HepG2 (cell line): ENCODE data around the gene MLC1.

Source experiments
- CBX5 ChIP-seq: sonication (generic); formaldehyde crosslinking; IDR thresholded peaks from 2 replicates; pipeline ENCODE4 v1.4.0; 2020; ENCODE audit warnings: missing genetic modification reagents, borderline replicate concordance
- EZH2 ChIP-seq: conservative IDR thresholded peaks from 2 replicates; pipeline ENCODE4 v1.6.1; 2012; ENCODE audit warnings: mild to moderate bottlenecking, low read depth, low read length, moderate library complexity
- FOXA1 ChIP-seq, 2 experiments: fragments of 450-650 bp in 1 of 2; sonication (generic) in 1 of 2; formaldehyde crosslinking in 1 of 2; IDR thresholded peaks; 2 replicates each; pipeline versions ENCODE4 v1.4.0 to v1.6.1; 2016 to 2020; ENCODE audit warnings: missing genetic modification reagents in 1 of 2
- FOXP1 ChIP-seq, 2 experiments: fragments of 450-650 bp in 1 of 2; IDR thresholded peaks; 2 replicates each; pipeline ENCODE4 v1.6.1; 2017 to 2018; ENCODE audit warnings: antibody characterized with exemption in 1 of 2
- MXI1 ChIP-seq: IDR thresholded peaks from 3 replicates; pipeline ENCODE4 v1.6.1; 2012; ENCODE audit warnings: low read depth, low read length, inconsistent platforms, borderline replicate concordance
- POLR2A ChIP-seq, 2 experiments: IDR thresholded peaks; 2 replicates each; pipeline ENCODE4 v1.6.1; 2011; ENCODE audit warnings: low read depth in 2 of 2, low read length in 2 of 2, mild to moderate bottlenecking in 1 of 2, moderate library complexity in 1 of 2; ENCODE audit not compliant: insufficient read depth in 1 of 2
- SIN3A ChIP-seq: IDR thresholded peaks from 2 replicates; pipeline ENCODE4 v1.6.1; 2011; ENCODE audit warnings: low read depth, mild to moderate bottlenecking, control low read depth, low read length, borderline replicate concordance
- SRSF4 ChIP-seq: fragments of 200-400 bp; formaldehyde crosslinking; IDR thresholded peaks from one replicate; pipeline ENCODE4 v1.6.1; 2018; ENCODE audit warnings: mild to moderate bottlenecking, low read depth, low read length, moderate library complexity; ENCODE audit not compliant: poor library complexity, severe bottlenecking
- TF ChIP-seq, protein P1 (sequence below): sonication (generic); formaldehyde crosslinking; IDR thresholded peaks from 2 replicates; pipeline ENCODE4 v1.4.0; 2020; ENCODE audit warnings: mild to moderate bottlenecking, missing genetic modification reagents
- TF ChIP-seq, protein P2 (sequence below): sonication (generic); formaldehyde crosslinking; IDR thresholded peaks from 2 replicates; pipeline ENCODE4 v1.5.0; 2020; ENCODE audit warnings: mild to moderate bottlenecking, missing genetic modification reagents, moderate library complexity
- TF ChIP-seq, protein P3 (sequence below): sonication (generic); formaldehyde crosslinking; IDR thresholded peaks from 2 replicates; pipeline ENCODE4 v1.4.0; 2020; ENCODE audit warnings: missing genetic modification reagents, borderline replicate concordance
- TF ChIP-seq, protein P4 (sequence below), 2 experiments: IDR thresholded peaks; 2 replicates each; pipeline ENCODE4 v1.6.1; 2011 to 2012; ENCODE audit warnings: low read length in 2 of 2, borderline replicate concordance in 1 of 2, low read depth in 1 of 2, mild to moderate bottlenecking in 1 of 2, moderate library complexity in 1 of 2

DNA sequence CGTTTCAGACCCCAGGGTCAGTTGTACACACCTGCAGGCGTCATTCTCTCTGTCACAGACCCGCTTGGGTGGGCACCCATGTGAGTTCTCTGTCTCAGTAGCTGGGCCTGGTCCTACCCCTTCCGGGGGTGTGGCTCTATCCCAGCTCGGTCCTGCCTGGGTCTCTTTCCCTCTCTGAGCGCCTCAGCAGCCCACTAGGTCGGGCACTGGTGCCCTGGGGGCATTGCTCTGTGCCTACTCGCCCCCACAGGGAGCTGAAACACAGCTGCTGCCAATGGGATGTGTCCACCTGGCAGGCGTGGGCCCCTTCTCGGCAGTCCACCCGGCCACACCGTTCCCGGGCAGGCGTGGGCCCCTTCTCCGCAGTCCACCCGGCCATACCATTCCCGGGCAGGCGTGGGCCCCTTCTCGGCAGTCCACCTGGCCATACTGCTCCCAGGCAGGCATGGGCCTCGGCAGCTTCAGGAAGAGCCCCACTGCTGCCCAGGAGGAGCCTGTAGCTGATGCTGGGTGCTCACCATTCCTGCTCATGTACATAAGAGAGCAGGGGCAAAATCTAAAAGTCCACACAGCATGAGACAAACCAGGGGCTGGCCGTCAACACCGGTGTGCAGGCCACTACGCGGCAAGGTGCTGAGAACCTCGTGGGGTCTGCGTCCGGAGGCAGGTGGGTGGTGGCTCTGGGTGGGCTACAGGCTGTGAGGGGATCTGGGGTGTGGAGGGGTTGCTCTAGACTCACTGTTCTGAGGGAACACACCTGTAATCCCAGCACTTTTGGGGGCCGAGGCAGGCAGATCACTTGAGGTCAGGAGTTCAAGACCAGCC, 12.3 kb downstream of the MLC1 start:
- no peak for TF ChIP-seq SIN3A
- TF ChIP-seq, protein P1, sequence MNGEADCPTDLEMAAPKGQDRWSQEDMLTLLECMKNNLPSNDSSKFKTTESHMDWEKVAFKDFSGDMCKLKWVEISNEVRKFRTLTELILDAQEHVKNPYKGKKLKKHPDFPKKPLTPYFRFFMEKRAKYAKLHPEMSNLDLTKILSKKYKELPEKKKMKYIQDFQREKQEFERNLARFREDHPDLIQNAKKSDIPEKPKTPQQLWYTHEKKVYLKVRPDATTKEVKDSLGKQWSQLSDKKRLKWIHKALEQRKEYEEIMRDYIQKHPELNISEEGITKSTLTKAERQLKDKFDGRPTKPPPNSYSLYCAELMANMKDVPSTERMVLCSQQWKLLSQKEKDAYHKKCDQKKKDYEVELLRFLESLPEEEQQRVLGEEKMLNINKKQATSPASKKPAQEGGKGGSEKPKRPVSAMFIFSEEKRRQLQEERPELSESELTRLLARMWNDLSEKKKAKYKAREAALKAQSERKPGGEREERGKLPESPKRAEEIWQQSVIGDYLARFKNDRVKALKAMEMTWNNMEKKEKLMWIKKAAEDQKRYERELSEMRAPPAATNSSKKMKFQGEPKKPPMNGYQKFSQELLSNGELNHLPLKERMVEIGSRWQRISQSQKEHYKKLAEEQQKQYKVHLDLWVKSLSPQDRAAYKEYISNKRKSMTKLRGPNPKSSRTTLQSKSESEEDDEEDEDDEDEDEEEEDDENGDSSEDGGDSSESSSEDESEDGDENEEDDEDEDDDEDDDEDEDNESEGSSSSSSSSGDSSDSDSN (CRISPR knock-in tag) = no peak
- no peak for TF ChIP-seq CBX5 (CRISPR knock-in tag)
- TF ChIP-seq, protein P2, sequence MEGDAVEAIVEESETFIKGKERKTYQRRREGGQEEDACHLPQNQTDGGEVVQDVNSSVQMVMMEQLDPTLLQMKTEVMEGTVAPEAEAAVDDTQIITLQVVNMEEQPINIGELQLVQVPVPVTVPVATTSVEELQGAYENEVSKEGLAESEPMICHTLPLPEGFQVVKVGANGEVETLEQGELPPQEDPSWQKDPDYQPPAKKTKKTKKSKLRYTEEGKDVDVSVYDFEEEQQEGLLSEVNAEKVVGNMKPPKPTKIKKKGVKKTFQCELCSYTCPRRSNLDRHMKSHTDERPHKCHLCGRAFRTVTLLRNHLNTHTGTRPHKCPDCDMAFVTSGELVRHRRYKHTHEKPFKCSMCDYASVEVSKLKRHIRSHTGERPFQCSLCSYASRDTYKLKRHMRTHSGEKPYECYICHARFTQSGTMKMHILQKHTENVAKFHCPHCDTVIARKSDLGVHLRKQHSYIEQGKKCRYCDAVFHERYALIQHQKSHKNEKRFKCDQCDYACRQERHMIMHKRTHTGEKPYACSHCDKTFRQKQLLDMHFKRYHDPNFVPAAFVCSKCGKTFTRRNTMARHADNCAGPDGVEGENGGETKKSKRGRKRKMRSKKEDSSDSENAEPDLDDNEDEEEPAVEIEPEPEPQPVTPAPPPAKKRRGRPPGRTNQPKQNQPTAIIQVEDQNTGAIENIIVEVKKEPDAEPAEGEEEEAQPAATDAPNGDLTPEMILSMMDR = no peak
- no peak for TF ChIP-seq FOXP1 (IDR thresholded peaks at IDR 0.05)
- TF ChIP-seq FOXP1 (CRISPR knock-in tag; IDR thresholded peaks at IDR 0.05) = no peak
- no peak for TF ChIP-seq POLR2A (IDR thresholded peaks at IDR 0.05; ENCODE audit: insufficient read depth in 1 of 2, low read depth in 2 of 2, low read length in 2 of 2)
- no peak for TF ChIP-seq MXI1
- TF ChIP-seq, protein P3, sequence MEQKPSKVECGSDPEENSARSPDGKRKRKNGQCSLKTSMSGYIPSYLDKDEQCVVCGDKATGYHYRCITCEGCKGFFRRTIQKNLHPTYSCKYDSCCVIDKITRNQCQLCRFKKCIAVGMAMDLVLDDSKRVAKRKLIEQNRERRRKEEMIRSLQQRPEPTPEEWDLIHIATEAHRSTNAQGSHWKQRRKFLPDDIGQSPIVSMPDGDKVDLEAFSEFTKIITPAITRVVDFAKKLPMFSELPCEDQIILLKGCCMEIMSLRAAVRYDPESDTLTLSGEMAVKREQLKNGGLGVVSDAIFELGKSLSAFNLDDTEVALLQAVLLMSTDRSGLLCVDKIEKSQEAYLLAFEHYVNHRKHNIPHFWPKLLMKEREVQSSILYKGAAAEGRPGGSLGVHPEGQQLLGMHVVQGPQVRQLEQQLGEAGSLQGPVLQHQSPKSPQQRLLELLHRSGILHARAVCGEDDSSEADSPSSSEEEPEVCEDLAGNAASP (CRISPR knock-in tag) = no peak
- TF ChIP-seq SRSF4 = no peak
- TF ChIP-seq FOXA1 (IDR thresholded peaks at IDR 0.05) = no peak
- no peak for TF ChIP-seq FOXA1 (CRISPR knock-in tag; IDR thresholded peaks at IDR 0.05)
- TF ChIP-seq, protein P4, sequence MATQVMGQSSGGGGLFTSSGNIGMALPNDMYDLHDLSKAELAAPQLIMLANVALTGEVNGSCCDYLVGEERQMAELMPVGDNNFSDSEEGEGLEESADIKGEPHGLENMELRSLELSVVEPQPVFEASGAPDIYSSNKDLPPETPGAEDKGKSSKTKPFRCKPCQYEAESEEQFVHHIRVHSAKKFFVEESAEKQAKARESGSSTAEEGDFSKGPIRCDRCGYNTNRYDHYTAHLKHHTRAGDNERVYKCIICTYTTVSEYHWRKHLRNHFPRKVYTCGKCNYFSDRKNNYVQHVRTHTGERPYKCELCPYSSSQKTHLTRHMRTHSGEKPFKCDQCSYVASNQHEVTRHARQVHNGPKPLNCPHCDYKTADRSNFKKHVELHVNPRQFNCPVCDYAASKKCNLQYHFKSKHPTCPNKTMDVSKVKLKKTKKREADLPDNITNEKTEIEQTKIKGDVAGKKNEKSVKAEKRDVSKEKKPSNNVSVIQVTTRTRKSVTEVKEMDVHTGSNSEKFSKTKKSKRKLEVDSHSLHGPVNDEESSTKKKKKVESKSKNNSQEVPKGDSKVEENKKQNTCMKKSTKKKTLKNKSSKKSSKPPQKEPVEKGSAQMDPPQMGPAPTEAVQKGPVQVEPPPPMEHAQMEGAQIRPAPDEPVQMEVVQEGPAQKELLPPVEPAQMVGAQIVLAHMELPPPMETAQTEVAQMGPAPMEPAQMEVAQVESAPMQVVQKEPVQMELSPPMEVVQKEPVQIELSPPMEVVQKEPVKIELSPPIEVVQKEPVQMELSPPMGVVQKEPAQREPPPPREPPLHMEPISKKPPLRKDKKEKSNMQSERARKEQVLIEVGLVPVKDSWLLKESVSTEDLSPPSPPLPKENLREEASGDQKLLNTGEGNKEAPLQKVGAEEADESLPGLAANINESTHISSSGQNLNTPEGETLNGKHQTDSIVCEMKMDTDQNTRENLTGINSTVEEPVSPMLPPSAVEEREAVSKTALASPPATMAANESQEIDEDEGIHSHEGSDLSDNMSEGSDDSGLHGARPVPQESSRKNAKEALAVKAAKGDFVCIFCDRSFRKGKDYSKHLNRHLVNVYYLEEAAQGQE (IDR thresholded peaks at IDR 0.05; ENCODE audit: borderline replicate concordance in 1 of 2, low read depth in 1 of 2, low read length in 2 of 2) = no peak
- TF ChIP-seq EZH2 = no peak
